HCT116 (cell line): ENCODE results near the gene HARBI1. TPM values are rescaled to one million over a fixed set of nuclear protein-coding genes. Genes with fewer than 3 reads are reported as not detected.

Experiments used
- ATAC-seq: fragments of 200-7000 bp; cut with Tn5 transposase; 2 replicates; pipeline ENCODE4 v1.9.1; 2020; ENCODE audit warnings: mild to moderate bottlenecking, moderate library complexity
- BruUV-seq: library from RNA; stranded (reverse); fragments of 400-500 nt; replicated peaks from 2 replicates; lab custom pipeline; 2021; lab: Mats Ljungman, UMichigan
- CTCF ChIA-PET: fragments of 300-600 bp; sonication (Branson Sonifier 250); formaldehyde crosslinking; loops from one replicate; lab custom pipeline; 2021; ENCODE audit warnings: antibody characterized with exemption; lab: Charles Lee
- POLR2A ChIA-PET: fragments of 300-600, 350-600 bp; sonication (Branson Sonifier 250); formaldehyde crosslinking; loops from one replicate; lab custom pipeline; 2021; ENCODE audit warnings: antibody characterized with exemption; lab: Charles Lee
- RAD21 ChIA-PET, 2 experiments: fragments of 300-600 bp; sonication (Branson Sonifier 250); formaldehyde crosslinking; loops; one replicate each; lab custom pipeline; 2023; ENCODE audit warnings: low total read pairs in 2 of 2; ENCODE audit not compliant: uncharacterized antibody in 2 of 2, unreplicated experiment in 2 of 2, low non-redundant PET in 1 of 2; lab: Charles Lee
- DNase-seq: peaks from one replicate; pipeline ENCODE4 v3.0.0-alpha.2; 2010; ENCODE audit warnings: low read depth, low spot score
- H2AFZ ChIP-seq: fragments of 200-600 bp; shearing (Covaris generic), sonication (generic); 2 replicates; pipeline ENCODE4 v1.6.1; 2017; ENCODE audit warnings: low read depth, mixed run types, mixed read lengths, antibody characterized with exemption, low read length; ENCODE audit not compliant: poor library complexity, severe bottlenecking
- H3K27ac ChIP-seq: 2 replicates; pipeline ENCODE4 v1.5.1; 2012; ENCODE audit warnings: low read depth, low read length
- H3K27me3 ChIP-seq: fragments of 200-600 bp; sonication (generic); 2 replicates; pipeline ENCODE4 v1.6.1; 2016; ENCODE audit warnings: mixed run types, low read length, mixed read lengths; ENCODE audit not compliant: insufficient read depth
- H3K36me3 ChIP-seq, 2 experiments: fragments of 200-500 bp in 1 of 2; fragments of 200-600 bp in 1 of 2; sonication (Bioruptor generic) in 1 of 2; sonication (generic) in 1 of 2; 2 replicates each; pipeline versions ENCODE4 v1.5.1 to v1.6.1; 2014 to 2016; ENCODE audit warnings: low read length in 2 of 2, inconsistent platforms in 1 of 2, mixed read lengths in 1 of 2, mixed run types in 1 of 2; ENCODE audit not compliant: insufficient read depth in 2 of 2, control insufficient read depth in 1 of 2
- H3K4me1 ChIP-seq, 2 experiments: fragments of 200-600 bp in 1 of 2; sonication (generic) in 1 of 2; 2 replicates each; pipeline versions ENCODE4 v1.5.1 to v1.6.1; 2012 to 2017; ENCODE audit warnings: low read length in 2 of 2, inconsistent platforms in 1 of 2, mild to moderate bottlenecking in 1 of 2, mixed read lengths in 1 of 2, mixed run types in 1 of 2, moderate library complexity in 1 of 2; ENCODE audit not compliant: insufficient read depth in 2 of 2, control insufficient read depth in 1 of 2
- H3K4me2 ChIP-seq: fragments of 200-600 bp; sonication (generic); 2 replicates; pipeline ENCODE4 v1.6.1; 2017; ENCODE audit warnings: mixed run types, low read length, mixed read lengths
- H3K4me3 ChIP-seq, 2 experiments: fragments of 200-600 bp in 1 of 2; sonication (generic) in 1 of 2; replicated peaks in 1 of 2; 2 replicates each; pipeline ENCODE4 v1.5.1; 2011 to 2016; ENCODE audit warnings: low read length in 2 of 2, control low read depth in 1 of 2, low read depth in 1 of 2, mild to moderate bottlenecking in 1 of 2, mixed read lengths in 1 of 2, mixed run types in 1 of 2
- H3K79me2 ChIP-seq: fragments of 200-600 bp; sonication (generic); 2 replicates; pipeline ENCODE4 v1.6.1; 2017; ENCODE audit warnings: mild to moderate bottlenecking, mixed run types, low read length, moderate library complexity, mixed read lengths; ENCODE audit not compliant: insufficient read depth
- H3K9ac ChIP-seq: fragments of 200-600 bp; sonication (generic); 2 replicates; pipeline ENCODE4 v1.6.1; 2016; ENCODE audit warnings: low read length, mixed read lengths
- H3K9me2 ChIP-seq: fragments of 200-600 bp; sonication (generic), shearing (Covaris generic); 2 replicates; pipeline ENCODE4 v1.6.1; 2017; ENCODE audit warnings: mixed run types, mild to moderate bottlenecking, moderate library complexity; ENCODE audit not compliant: insufficient read depth
- H3K9me3 ChIP-seq, 2 experiments: fragments of 200-500 bp in 1 of 2; fragments of 200-600 bp in 1 of 2; sonication (Bioruptor generic) in 1 of 2; sonication (generic) in 1 of 2; 2 replicates each; pipeline ENCODE4 v1.6.1; 2014 to 2017; ENCODE audit warnings: low read length in 2 of 2, mixed read lengths in 2 of 2, inconsistent platforms in 1 of 2, low read depth in 1 of 2, mild to moderate bottlenecking in 1 of 2, mixed run types in 1 of 2, moderate library complexity in 1 of 2; ENCODE audit not compliant: control insufficient read depth in 1 of 2, insufficient read depth in 1 of 2
- H4K20me1 ChIP-seq: fragments of 200-600 bp; sonication (generic), shearing (Covaris generic); 2 replicates; pipeline ENCODE4 v1.6.1; 2017; ENCODE audit warnings: mixed run types, mild to moderate bottlenecking, moderate library complexity; ENCODE audit not compliant: insufficient read depth
- CTCF ChIP-seq, 3 experiments: fragments of 200-600 bp in 1 of 3; sonication (generic) in 1 of 3; IDR thresholded peaks in 2 of 3; conservative IDR thresholded peaks in 1 of 3; 2 replicates each; pipeline ENCODE4 v1.5.1; 2012 to 2017; ENCODE audit warnings: low read depth in 2 of 3, low read length in 2 of 3, antibody characterized with exemption in 1 of 3, borderline replicate concordance in 1 of 3, control low read depth in 1 of 3, mild to moderate bottlenecking in 1 of 3, mixed read lengths in 1 of 3, mixed run types in 1 of 3, moderate library complexity in 1 of 3; ENCODE audit not compliant: insufficient read depth in 1 of 3
- ELF1 ChIP-seq: IDR thresholded peaks from 2 replicates; pipeline ENCODE4 v1.6.1; 2012; ENCODE audit warnings: low read depth, borderline replicate concordance
- MAX ChIP-seq: IDR thresholded peaks from 2 replicates; pipeline ENCODE4 v1.6.1; 2012
- POLR2AphosphoS5 ChIP-seq: IDR thresholded peaks from 2 replicates; pipeline ENCODE4 v1.6.1; 2011; ENCODE audit warnings: mild to moderate bottlenecking, low read depth, low read length, moderate library complexity
- RAD21 ChIP-seq: IDR thresholded peaks from 2 replicates; pipeline ENCODE4 v1.6.1; 2012; ENCODE audit warnings: low read depth, mild to moderate bottlenecking
- ZFX ChIP-seq: fragments of 450-650 bp; IDR thresholded peaks from 2 replicates; pipeline ENCODE4 v1.6.1; 2017
- intact Hi-C: fragments of 100-400 bp; cut with micrococcal nuclease; formaldehyde crosslinking; loops from 2 replicates; pipeline ENCODE4 v1.10.0; 2022
- total RNA-seq: library from RNA; stranded (reverse); gene quantifications from one replicate; pipeline ENCODE4 v1.2.1, GENCODE V29; 2021; ENCODE audit not compliant: unreplicated experiment
- TF ChIP-seq, protein P1 (sequence below): IDR thresholded peaks from 2 replicates; pipeline ENCODE4 v1.6.1; 2011; ENCODE audit warnings: mild to moderate bottlenecking, low read length, moderate library complexity; ENCODE audit not compliant: insufficient replicate concordance; ENCODE audit errors: extremely low read depth

HARBI1 gene
- total RNA-seq, 1 experiment from 2014 or later, result 1.9 TPM

GRCh38 chr11:46637546-46637945 lies 20.5 kb upstream of the HARBI1 start:
- DNase-seq, result no peak
- BruUV-seq, result no TSS peak
- Histone ChIP-seq H3K27me3 (no peaks in the 10 kb centered on the region), H3K79me2 (no peaks in the 10 kb centered on the region), H4K20me1 (no peaks in the 10 kb centered on the region), H3K9ac (no peak overlapping the region), H3K9me3 (no peaks in the 10 kb centered on the region), H3K27ac (no peak overlapping the region), H3K4me2 (no peak overlapping the region), H3K9me2 (no peaks in the 10 kb centered on the region), H3K4me1 (peaks cover 6 to 8% of the 10 kb centered on the region in 2 experiments; a peak in 3 of 4 replicates), H2AFZ (no peak overlapping the region), H3K4me3 (no peak overlapping the region), H3K36me3 (no peaks in the 10 kb centered on the region)
- ChIA-PET POLR2A (no interaction called here), RAD21 (no interaction called here), CTCF (no interaction called here)
- no peak for TF ChIP-seq CTCF (IDR thresholded peaks at IDR 0.05 in 2 of 3, conservative IDR thresholded peaks at IDR 0.05 in 1 of 3; ENCODE audit: borderline replicate concordance in 1 of 3, insufficient read depth in 1 of 3, low read depth in 2 of 3, low read length in 2 of 3)
- no peak for TF ChIP-seq MAX
- TF ChIP-seq ZFX, result no peak
- TF ChIP-seq ELF1, result no peak
- no peak for TF ChIP-seq RAD21
- no peak for TF ChIP-seq POLR2AphosphoS5
- TF ChIP-seq, protein P1, sequence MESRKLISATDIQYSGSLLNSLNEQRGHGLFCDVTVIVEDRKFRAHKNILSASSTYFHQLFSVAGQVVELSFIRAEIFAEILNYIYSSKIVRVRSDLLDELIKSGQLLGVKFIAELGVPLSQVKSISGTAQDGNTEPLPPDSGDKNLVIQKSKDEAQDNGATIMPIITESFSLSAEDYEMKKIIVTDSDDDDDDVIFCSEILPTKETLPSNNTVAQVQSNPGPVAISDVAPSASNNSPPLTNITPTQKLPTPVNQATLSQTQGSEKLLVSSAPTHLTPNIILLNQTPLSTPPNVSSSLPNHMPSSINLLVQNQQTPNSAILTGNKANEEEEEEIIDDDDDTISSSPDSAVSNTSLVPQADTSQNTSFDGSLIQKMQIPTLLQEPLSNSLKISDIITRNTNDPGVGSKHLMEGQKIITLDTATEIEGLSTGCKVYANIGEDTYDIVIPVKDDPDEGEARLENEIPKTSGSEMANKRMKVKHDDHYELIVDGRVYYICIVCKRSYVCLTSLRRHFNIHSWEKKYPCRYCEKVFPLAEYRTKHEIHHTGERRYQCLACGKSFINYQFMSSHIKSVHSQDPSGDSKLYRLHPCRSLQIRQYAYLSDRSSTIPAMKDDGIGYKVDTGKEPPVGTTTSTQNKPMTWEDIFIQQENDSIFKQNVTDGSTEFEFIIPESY, result no peak
- intact Hi-C loops, result no loop called here
- ATAC-seq, result no peak
